ENCODE measurements around the gene DYDC1.
"Not testable (repeated sequence)": the region's sequence is repeated elsewhere in the genome, so short reads cannot be mapped to it uniquely, and the experiment has no call there.

DYDC1 gene

GRCh38 chr10:80356563-80356988 is at the start of gene DYDC1, which contains the start of gene DYDC2:
Gene DYDC1 (minus strand): TSS chr10:80356755. CDS start chr10:80352601, 4,154 bp downstream.
Gene DYDC2 (plus strand): TSS chr10:80356781. CDS start chr10:80362444, 5,663 bp downstream.
- DNase-seq (ENCODE audit: low read depth), result no peak

GRCh38 chr10:80406204-80406603 is 49.6 kb upstream of the DYDC1 start:
- no peak for DNase-seq (ENCODE audit: low read depth)

- no peak for DNase-seq (ENCODE audit: low read depth)
Measured at GRCh38 chr10:80405626-80406025, 49.1 kb upstream of the DYDC1 start.

- no peak for DNase-seq (ENCODE audit: low read depth)
Measured at GRCh38 chr10:80405035-80405434, 48.5 kb upstream of the DYDC1 start.

- DNase-seq (ENCODE audit: low read depth), result no peak
Measured at GRCh38 chr10:80400136-80400804, 43.7 kb upstream of the DYDC1 start.

- DNase-seq (ENCODE audit: low read depth), result no peak
Measured at GRCh38 chr10:80397014-80397413, 40.5 kb upstream of the DYDC1 start.

GRCh38 chr10:80394358-80394916 is 37.9 kb upstream of the DYDC1 start:
- DNase-seq (ENCODE audit: low read depth), result no peak

- no peak for DNase-seq (ENCODE audit: low read depth)
Measured at GRCh38 chr10:80392250-80392649, 35.7 kb upstream of the DYDC1 start.

GRCh38 chr10:80390740-80391139 is 34.2 kb upstream of the DYDC1 start:
- no peak for DNase-seq (ENCODE audit: low read depth)

GRCh38 chr10:80382989-80383388 is 26.4 kb upstream of the DYDC1 start:
- DNase-seq (ENCODE audit: low read depth), result no peak

- DNase-seq (ENCODE audit: low read depth), result no peak
Measured at GRCh38 chr10:80380185-80380584, 23.6 kb upstream of the DYDC1 start.

GRCh38 chr10:80379701-80380100 is 23.1 kb upstream of the DYDC1 start:
- DNase-seq (ENCODE audit: low read depth), result no peak

GRCh38 chr10:80373502-80373901 is 16.9 kb upstream of the DYDC1 start:
- DNase-seq (ENCODE audit: low read depth), result no peak

GRCh38 chr10:80372675-80373074 is 16.1 kb upstream of the DYDC1 start:
- DNase-seq (ENCODE audit: low read depth), result no peak

- DNase-seq (ENCODE audit: low read depth), result no peak
Measured at GRCh38 chr10:80371467-80371866, 14.9 kb upstream of the DYDC1 start.

- DNase-seq (ENCODE audit: low read depth), result no peak
Measured at GRCh38 chr10:80365510-80365909, 9.0 kb upstream of the DYDC1 start.

- DNase-seq (ENCODE audit: low read depth), result no peak
Measured at GRCh38 chr10:80359644-80360043, 3.1 kb upstream of the DYDC1 start.

GRCh38 chr10:80358925-80359324 is 2.4 kb upstream of the DYDC1 start:
- DNase-seq (ENCODE audit: low read depth), result not testable (repeated sequence)

- DNase-seq (ENCODE audit: low read depth), result no peak
Measured at GRCh38 chr10:80357851-80358125, 1.2 kb upstream of the DYDC1 start.

- no peak for DNase-seq (ENCODE audit: low read depth)
Measured at GRCh38 chr10:80356989-80357850, 665 bp upstream of the DYDC1 start.

- no peak for DNase-seq (ENCODE audit: low read depth)
Measured at GRCh38 chr10:80351220-80351619, 5.3 kb downstream of the DYDC1 start.

GRCh38 chr10:80350251-80350650 is 6.3 kb downstream of the DYDC1 start:
- no peak for DNase-seq (ENCODE audit: low read depth)

GRCh38 chr10:80344912-80345311 is 11.6 kb downstream of the DYDC1 start:
- DNase-seq (ENCODE audit: low read depth), result no peak
